T-helper 1 cell (primary cell): Measurements from ENCODE around the gene OLFM3.

Source experiments
- DNase-seq, 5 donors: peaks; one replicate each; pipeline ENCODE4 v3.0.0-alpha.2; 2012 to 2020

Gene OLFM3

GRCh38 chr1:101843160-101843559 is 153.6 kb downstream of the OLFM3 start:
- DNase-seq: no peak

DNA sequence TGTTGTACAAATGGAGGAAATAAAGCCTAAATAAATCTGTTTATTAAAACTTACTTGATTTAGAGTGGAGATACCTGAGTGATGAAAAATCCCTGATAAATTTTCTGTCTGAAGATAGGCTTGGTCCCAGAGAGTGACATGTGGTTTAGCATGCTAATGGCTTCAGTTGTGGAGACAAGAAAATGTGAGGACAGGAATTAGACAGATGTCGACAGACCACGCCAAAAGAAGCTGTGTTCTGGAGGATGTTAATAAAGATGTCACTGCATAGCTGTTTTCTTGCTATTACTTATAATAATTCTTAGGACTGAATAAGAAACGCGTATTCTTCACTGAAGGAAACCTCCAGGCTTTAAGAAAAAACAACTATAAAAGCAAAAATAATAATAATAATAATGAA is 154.9 kb downstream of the OLFM3 start:
- DNase-seq: no peak

DNA sequence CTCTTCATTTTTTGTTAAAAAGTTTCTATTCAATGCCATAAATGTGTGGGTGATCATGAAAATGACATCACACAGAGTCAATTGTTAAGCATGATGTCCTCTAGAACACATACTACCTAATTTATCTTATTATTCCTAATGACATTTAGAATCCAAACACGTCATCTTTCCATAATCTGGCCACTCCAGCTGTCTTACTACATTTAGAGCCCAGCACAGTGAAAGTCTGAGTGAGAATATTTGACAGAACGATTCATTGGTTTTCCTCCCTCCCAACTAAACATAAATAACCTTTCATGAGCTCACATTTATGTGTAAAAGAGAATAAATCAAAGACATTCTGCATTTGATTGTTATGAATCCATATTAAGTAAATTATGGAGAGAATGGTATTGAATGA is 160.7 kb downstream of the OLFM3 start:
- DNase-seq: no peak

DNA sequence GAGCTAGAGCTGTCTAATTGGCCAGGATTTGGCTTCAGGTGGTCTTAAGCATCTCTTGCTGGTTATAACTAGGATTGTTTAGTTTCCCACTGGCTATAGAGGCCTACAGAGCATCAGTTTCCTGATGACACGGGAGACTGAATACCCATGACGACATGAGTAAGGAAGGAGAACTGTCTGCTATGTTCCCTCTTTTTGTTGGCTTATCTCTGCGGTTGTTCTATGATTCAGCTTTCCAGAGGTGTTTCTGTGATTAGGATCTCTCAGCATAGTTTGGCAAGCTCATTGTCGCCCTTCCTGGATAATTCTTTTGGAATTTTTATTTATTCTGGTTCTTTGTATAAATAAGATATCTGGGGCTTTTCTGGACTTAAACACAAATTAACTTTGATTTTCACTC is 163.4 kb downstream of the OLFM3 start:
- DNase-seq: no peak

- DNase-seq: no peak
These were observed 170.3 kb downstream of the OLFM3 start for GRCh38 chr1:101826416-101826815.

DNA sequence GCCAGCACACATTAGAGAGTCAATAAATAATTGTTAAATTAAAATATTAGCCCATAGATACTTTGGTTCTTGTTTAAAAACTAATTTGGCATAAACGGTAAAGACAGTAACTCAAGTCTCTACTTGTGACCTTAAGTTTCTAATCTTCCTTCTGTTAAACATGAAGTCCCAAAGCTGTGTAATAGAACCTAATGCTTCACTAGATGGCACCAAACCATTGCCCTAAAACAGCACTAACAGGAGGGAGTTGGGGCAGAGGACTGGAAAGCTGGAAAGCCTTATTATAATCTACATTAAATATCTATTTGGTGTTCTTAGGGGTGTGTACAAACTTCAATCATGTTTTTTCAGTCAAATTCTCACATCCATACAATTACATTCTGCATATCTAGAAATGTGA is 176.7 kb downstream of the OLFM3 start:
- no peak for DNase-seq

DNA sequence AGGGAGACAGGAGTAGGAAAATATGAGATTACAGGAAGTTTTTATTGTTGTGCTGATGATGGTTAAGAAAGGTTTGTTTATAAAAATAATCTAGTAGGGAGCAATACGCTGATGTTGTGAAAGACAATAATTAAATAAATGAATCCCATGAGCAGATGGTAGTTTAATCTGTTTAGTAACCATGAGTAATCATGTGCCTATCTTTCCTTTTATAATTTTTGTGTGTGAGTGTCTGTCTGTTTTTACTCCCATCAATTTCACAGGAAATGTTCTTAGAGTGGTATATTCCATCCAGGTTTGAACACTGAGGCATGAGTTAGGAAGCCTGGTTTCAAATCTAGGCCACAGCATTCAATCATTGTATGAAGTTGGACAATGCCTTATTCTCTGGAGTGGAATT is 180.5 kb downstream of the OLFM3 start:
- DNase-seq: no peak

- DNase-seq: no peak
These were observed 198.3 kb downstream of the OLFM3 start for GRCh38 chr1:101798417-101798816.

- no peak for DNase-seq
These were observed 199.0 kb downstream of the OLFM3 start for GRCh38 chr1:101797722-101798121.

GRCh38 chr1:101781201-101781831 is 215.4 kb downstream of the OLFM3 start:
- DNase-seq: no peak

DNA sequence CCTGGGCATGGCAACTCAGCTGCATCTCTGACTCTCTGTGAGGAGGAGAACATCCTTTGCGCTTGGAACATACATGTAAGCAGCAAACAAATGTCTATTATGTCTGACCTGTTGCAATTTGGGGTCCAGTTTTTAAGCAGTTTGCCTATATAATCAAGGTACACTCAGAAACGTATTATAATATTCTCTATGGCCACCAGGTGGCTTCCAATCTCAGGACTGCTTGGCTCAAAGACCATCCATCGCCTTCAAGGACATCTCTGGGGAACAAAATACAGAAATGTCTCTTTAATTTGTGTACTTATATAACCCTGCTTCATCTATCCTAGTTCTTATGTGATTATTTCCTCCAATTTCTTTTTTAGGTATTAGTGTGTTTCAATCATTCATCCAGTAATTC is 227.2 kb downstream of the OLFM3 start:
- DNase-seq: no peak

- no peak for DNase-seq
These were observed 238.7 kb downstream of the OLFM3 start for GRCh38 chr1:101757985-101758384.

- no peak for DNase-seq
These were observed 240.3 kb downstream of the OLFM3 start for GRCh38 chr1:101756411-101756810.
